Activated naive CD4-positive, alpha-beta T cell treated with anti-CD3 and anti-CD28 coated beads, Interleukin-2, amount 50 U/mL, for 24 hours (primary cell): Measurements from ENCODE around the gene MCTP1.

Experiments
- H3K27ac Mint-ChIP-seq: one replicate; pipeline ENCODE4 v1.8.0; 2021; ENCODE audit warnings: mild to moderate bottlenecking, mixed read lengths
- H3K27me3 Mint-ChIP-seq: one replicate; pipeline ENCODE4 v1.8.0; 2021; ENCODE audit warnings: mixed read lengths
- H3K36me3 Mint-ChIP-seq: one replicate; pipeline ENCODE4 v1.8.0; 2021; ENCODE audit warnings: mixed read lengths
- H3K4me1 Mint-ChIP-seq: one replicate; pipeline ENCODE4 v1.8.0; 2021; ENCODE audit warnings: mixed read lengths
- H3K4me3 Mint-ChIP-seq: one replicate; pipeline ENCODE4 v1.8.0; 2021; ENCODE audit warnings: mild to moderate bottlenecking, mixed read lengths
- H3K9me3 Mint-ChIP-seq: one replicate; pipeline ENCODE4 v1.8.0; 2021; ENCODE audit warnings: mixed read lengths

MCTP1 gene

DNA sequence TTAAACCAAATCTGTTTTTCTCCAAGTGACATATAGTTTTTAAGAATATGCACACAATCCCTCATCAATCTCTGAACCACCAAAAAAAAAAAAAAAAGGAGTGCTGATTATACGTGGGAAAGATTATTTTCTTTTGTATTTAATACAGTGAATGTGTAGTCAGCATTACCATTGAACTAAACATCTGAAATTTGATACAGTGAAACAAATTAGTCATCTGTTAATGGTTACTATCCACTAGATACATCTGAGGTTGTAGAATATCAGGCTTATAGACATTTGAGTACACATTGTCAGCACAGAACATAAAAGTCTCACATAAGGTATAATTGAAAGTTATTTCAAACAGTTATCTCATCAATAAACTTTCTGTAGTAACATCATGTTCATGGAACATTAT, 579.5 kb downstream of the MCTP1 start:
- Mint-ChIP-seq H3K4me3 (no peak overlapping the region), H3K4me1 (no peaks in the 10 kb centered on the region), H3K9me3 (no peaks in the 10 kb centered on the region), H3K36me3 (peaks cover 7% of the 10 kb centered on the region), H3K27me3 (no peaks in the 10 kb centered on the region), H3K27ac (no peak overlapping the region)

DNA sequence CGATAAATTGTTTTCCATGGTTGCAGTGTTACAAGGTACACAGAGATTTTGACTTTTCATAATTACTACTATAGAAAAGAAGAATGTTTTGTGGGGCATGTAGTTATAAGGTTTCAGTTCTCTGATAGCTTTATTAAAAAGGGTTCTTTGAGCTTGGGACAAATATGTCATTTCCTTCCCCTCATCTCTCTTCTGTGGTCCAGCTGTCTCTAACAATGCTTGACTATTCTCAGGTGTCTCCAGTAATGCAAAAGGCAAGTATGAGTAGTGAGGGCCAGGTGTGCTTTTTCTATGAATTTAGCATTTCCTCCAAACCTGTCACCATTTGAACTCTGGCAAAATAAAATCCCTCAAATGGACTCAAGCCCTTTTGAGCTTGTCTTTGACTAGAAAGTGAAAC, 582.2 kb downstream of the MCTP1 start:
- Mint-ChIP-seq H3K4me3 (no peak overlapping the region), H3K36me3 (no peaks in the 10 kb centered on the region), H3K27ac (no peak overlapping the region), H3K4me1 (no peaks in the 10 kb centered on the region), H3K9me3 (no peaks in the 10 kb centered on the region), H3K27me3 (no peaks in the 10 kb centered on the region)

DNA sequence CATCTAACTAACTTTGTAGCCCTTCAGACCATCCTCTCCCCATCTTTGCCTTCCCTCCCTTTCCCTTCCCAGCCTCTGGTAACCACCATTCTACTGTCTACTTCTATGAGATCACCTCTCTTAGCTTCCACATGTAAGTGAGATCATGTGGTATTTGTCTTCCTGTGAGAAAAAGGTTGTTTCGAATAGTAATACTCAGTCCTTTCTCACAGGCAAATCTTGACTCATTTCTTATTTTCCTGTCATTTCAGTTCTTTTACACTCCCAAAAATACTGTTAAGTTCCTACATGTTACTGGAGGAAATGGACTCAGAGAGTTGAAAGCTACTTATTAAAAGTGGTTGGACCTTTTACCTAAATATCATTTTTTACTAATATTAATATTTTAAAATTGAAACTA, 584.3 kb downstream of the MCTP1 start:
- no peaks in the 10 kb centered on the region for H3K4me1 Mint-ChIP-seq
- no peaks in the 10 kb centered on the region for H3K27me3 Mint-ChIP-seq
- H3K4me3 Mint-ChIP-seq, result no peak overlapping the region
- no peaks in the 10 kb centered on the region for H3K9me3 Mint-ChIP-seq
- H3K36me3 Mint-ChIP-seq, result no peaks in the 10 kb centered on the region
- no peak overlapping the region for H3K27ac Mint-ChIP-seq

DNA sequence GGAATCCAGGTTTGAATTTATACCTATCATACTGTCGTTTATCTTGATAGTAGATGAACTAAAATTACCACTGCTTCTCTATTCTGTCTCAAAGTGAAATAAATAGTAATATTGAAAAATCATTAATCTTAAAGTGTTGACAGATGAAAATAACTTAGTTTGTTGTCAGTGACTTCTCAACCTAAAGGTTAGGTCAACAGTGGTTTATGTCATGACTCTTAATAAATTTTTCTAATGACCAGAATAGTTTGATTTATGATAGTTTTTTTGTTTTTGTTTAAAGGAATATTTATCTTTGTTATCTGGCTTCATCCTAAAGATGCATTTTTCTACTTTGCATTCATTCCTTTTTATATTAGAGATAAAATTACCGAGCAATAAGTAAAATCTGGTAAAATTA, 585.3 kb downstream of the MCTP1 start:
- no peaks in the 10 kb centered on the region for H3K27me3 Mint-ChIP-seq
- no peak overlapping the region for H3K27ac Mint-ChIP-seq
- peaks cover 2% of the 10 kb centered on the region for H3K36me3 Mint-ChIP-seq
- no peaks in the 10 kb centered on the region for H3K9me3 Mint-ChIP-seq
- H3K4me3 Mint-ChIP-seq, result no peak overlapping the region
- no peaks in the 10 kb centered on the region for H3K4me1 Mint-ChIP-seq

DNA sequence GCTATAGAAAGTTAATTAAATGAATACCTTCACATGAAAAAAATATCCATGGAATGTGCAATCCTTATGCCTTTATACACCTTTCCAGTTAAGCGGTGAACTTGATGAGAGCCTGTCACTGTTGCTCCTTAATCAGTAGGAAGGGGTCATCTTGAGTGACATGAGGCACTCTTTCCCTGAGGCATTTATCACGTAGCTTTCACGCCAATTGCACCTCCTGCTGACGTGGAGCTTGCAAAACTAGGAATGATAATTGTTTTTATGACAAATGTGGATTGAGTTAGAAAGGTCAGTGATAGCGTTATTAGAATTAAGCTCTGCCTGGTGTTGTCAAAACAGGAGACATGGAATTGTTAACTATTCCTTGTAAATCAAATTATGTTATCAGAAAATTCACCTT, 586.7 kb downstream of the MCTP1 start:
- Mint-ChIP-seq H3K27me3 (no peaks in the 10 kb centered on the region), H3K4me3 (no peak overlapping the region), H3K9me3 (no peaks in the 10 kb centered on the region), H3K27ac (no peak overlapping the region), H3K36me3 (peaks cover 2% of the 10 kb centered on the region), H3K4me1 (peaks cover 2% of the 10 kb centered on the region)

DNA sequence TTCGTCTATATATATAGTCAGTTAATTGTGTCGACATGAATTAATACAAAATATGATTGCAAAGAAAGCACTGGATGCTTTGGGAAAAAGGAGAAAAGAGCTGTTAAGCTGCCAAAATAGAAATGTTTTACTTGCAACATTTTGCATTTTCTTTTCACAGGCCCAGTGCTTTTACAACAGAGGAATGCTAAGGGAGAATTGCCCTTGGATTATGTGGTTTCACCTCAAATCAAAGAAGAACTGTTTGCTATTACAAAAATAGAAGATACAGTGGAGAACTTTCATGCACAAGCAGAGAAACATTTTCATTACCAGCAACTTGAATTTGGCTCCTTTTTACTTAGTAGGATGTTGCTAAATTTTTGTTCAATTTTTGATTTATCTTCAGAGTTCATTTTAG, 590.2 kb downstream of the MCTP1 start:
- Mint-ChIP-seq H3K36me3 (peaks cover 4% of the 10 kb centered on the region), H3K27me3 (no peaks in the 10 kb centered on the region), H3K27ac (no peak overlapping the region), H3K4me3 (no peak overlapping the region), H3K4me1 (peaks cover 3% of the 10 kb centered on the region), H3K9me3 (no peaks in the 10 kb centered on the region)

DNA sequence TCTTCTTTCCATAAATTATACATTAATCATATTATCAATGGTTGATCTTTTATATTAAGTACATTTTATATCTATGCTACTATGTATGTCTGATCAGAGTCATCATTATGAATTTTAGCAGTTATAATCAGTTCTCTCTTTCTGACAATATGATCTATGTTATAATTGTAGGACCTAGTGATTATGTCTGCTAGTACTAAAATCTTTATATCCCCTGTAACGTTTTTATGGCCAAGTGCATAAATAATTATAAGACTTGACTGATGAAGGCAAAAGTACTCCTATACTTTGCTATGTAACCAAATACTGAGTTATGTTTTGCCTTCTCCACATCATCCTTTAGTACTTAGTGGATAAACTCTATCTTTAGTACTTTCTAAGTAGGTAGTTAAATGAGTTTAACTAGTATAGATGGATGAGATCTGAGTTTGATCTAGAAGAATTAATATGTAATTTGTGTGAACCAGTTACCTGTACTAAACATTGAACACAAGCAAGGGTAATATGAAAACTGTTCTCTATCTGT, 591.0 kb downstream of the MCTP1 start:
- Mint-ChIP-seq H3K36me3 (peaks cover 7% of the 10 kb centered on the region), H3K27ac (no peak overlapping the region), H3K27me3 (no peaks in the 10 kb centered on the region), H3K9me3 (no peaks in the 10 kb centered on the region), H3K4me1 (peaks cover 3% of the 10 kb centered on the region), H3K4me3 (no peak overlapping the region)

DNA sequence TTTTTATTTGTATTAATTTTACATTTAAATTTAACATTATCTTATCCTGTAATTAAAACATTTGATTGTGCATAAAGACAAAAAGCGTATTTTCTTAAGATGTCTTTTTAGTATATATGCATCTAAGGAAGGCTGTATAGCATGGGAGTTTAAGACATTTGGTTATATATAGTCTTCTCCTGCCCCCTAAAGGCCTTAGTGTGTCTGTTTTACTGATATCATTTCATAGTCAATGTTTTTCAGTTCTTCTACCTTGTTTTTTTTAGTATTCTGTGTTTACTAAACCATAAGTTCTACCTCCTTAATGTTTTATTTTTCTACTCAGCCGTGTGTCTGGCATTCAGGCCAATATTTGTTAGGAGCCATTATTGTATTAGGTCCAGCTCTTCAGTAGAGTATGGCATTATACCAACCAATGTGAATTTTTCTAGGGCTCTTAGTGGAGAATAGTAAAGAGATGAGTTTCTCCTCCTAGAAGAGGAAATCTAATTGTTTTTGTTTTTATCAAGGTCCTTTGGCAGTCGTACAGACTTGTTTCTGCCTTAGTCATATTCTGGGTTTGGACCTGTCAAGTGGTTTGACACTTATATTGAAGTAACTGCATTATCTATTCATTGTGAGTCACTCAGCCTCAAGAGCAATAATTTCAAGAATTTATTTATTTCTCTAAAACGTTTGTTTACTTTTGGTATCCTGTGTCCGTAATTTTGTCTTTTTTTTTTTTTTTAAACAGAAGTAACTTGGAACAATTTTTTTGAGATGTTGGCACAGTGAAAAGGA, 591.7 kb downstream of the MCTP1 start:
- H3K9me3 Mint-ChIP-seq, result no peaks in the 10 kb centered on the region
- peaks cover 3% of the 10 kb centered on the region for H3K4me1 Mint-ChIP-seq
- no peak overlapping the region for H3K4me3 Mint-ChIP-seq
- peaks cover 8% of the 10 kb centered on the region for H3K36me3 Mint-ChIP-seq
- H3K27me3 Mint-ChIP-seq, result no peaks in the 10 kb centered on the region
- H3K27ac Mint-ChIP-seq, result no peak overlapping the region

DNA sequence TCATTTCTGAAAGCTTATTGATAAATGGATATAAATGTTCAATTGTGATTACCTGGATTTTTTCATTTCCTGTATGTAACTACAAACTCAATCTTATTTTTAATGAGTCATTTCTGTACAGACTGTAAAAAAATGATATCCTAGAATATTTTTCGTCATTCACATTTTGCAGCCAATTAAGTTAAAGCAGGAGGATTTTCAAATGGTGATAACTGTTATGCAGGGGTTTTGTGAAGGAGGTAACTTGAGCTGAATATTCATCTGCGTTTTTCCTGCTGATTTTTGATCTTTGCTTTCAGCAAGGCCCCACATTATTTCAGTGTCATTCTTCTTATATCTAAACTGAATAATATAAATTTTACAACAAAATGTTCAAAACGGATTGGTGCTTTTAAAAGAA, 592.3 kb downstream of the MCTP1 start:
- Mint-ChIP-seq H3K4me3 (no peak overlapping the region), H3K36me3 (peaks cover 8% of the 10 kb centered on the region), H3K27ac (no peak overlapping the region), H3K9me3 (no peaks in the 10 kb centered on the region), H3K27me3 (no peaks in the 10 kb centered on the region), H3K4me1 (peaks cover 3% of the 10 kb centered on the region)

DNA sequence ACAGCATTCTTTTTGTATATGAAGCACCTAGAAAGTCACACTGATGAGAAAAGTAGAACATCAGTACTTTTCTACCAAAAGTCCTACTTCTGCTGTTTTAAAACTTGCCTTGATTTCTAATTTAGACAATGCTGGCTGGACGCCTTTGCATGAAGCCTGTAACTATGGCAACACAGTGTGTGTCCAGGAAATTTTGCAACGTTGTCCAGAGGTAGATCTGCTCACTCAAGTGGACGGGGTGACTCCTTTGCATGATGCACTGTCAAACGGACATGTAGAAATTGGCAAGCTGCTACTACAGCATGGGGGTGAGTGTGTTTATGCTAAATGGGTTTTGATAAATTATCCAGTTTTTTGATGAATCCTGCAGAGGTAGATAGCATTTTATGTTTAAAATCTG, 592.9 kb downstream of the MCTP1 start:
- no peaks in the 10 kb centered on the region for H3K9me3 Mint-ChIP-seq
- H3K4me3 Mint-ChIP-seq, result no peak overlapping the region
- no peaks in the 10 kb centered on the region for H3K27me3 Mint-ChIP-seq
- H3K36me3 Mint-ChIP-seq, result peaks cover 8% of the 10 kb centered on the region
- H3K27ac Mint-ChIP-seq, result no peak overlapping the region
- peaks cover 3% of the 10 kb centered on the region for H3K4me1 Mint-ChIP-seq

DNA sequence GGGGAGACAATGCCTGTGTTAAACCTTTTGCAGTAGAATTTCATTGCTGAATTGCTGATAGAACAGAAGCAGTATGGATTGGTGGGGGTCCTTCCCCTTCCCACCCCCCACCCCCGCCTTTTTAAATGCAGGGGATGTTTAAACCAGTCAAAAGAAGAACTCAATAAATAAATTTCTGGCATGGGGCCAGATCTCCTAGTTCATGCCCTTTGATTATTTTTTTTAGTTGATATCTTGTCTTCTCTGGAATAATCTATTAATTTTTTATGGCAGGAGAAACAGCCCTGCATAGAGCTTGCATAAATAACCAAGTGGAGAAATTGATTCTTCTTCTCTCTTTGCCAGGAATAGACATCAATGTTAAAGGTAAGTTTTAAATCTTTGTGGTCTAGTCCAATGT, 593.6 kb downstream of the MCTP1 start:
- H3K36me3 Mint-ChIP-seq, result peaks cover 8% of the 10 kb centered on the region
- no peak overlapping the region for H3K4me3 Mint-ChIP-seq
- no peaks in the 10 kb centered on the region for H3K27me3 Mint-ChIP-seq
- no peak overlapping the region for H3K27ac Mint-ChIP-seq
- peaks cover 3% of the 10 kb centered on the region for H3K4me1 Mint-ChIP-seq
- H3K9me3 Mint-ChIP-seq, result no peaks in the 10 kb centered on the region

DNA sequence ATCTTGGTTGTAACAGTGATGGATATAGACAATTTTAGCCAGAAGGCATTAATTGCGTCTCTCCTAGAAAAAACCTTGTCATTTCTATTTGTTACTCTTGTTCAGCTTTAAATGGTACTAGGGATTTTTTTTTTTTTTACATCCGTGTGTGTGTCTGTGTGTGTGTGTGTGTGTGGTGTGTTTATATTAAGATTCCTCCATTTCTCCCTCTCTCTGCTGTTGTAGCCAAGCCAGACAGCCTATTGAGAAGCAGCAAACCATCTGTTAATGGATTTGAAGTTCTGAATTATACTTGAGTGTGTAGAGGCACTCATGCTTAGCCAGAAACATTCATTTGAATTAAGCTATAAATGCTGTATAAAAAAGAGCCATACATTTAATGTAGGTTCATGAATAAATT, 594.1 kb downstream of the MCTP1 start:
- peaks cover 3% of the 10 kb centered on the region for H3K4me1 Mint-ChIP-seq
- peaks cover 11% of the 10 kb centered on the region for H3K36me3 Mint-ChIP-seq
- no peak overlapping the region for H3K4me3 Mint-ChIP-seq
- no peaks in the 10 kb centered on the region for H3K9me3 Mint-ChIP-seq
- no peak overlapping the region for H3K27ac Mint-ChIP-seq
- H3K27me3 Mint-ChIP-seq, result no peaks in the 10 kb centered on the region

DNA sequence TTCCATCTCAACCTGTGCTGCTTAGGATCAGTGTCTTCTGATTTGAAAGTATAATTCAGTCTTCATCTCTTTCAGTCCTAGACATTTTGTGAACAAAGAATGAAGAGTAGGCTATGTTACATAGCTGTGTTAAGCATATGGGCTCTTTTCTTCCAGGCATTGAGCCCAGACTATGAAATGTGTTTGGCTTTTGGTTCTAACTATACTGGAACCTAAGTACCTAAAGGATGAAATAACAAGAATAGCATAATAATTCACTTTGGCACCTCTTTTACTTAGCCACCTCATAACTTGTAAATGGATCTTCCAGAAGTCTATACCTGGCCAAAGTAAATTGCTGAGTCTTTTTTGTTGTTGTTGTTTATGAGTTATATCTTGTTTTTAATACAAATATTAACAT, 595.0 kb downstream of the MCTP1 start:
- Mint-ChIP-seq H3K27me3 (no peaks in the 10 kb centered on the region), H3K36me3 (peaks cover 11% of the 10 kb centered on the region), H3K4me3 (no peak overlapping the region), H3K9me3 (no peaks in the 10 kb centered on the region), H3K27ac (no peak overlapping the region), H3K4me1 (peaks cover 3% of the 10 kb centered on the region)

DNA sequence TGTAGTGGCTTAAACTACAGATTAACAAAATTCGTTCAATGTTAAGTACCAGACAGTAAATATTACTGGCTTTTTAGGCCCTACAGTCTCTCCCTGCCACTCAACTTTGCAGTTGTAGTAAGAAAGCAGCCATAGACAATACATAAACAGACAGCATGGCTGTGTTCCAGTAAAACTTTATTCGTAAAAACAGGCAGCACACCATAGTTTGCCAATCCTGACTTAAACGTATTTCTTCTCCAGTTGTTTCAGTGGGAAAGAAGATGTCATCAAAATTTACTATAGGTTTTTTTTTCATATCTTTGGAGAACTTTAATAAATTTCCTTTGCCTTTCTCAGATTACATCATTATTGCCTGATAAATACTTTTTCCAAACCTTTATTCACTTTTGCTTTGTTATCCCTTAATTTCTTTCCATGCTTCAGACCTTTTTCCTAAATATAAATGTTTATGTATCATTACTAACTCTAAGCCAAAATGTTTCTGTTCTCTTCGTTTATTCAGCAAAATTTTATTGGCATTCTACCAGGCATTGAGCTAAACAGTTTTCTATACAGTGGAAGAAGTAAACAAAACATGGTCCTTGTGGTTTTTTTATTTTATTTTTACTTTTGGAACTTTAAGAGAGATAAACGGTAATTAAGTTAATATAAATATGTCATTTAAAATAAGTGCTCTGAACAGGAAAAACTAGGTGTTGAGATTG, 601.9 kb downstream of the MCTP1 start:
- Mint-ChIP-seq H3K36me3 (peaks cover 12% of the 10 kb centered on the region), H3K9me3 (no peaks in the 10 kb centered on the region), H3K27me3 (no peaks in the 10 kb centered on the region), H3K4me1 (no peaks in the 10 kb centered on the region), H3K4me3 (no peak overlapping the region), H3K27ac (no peak overlapping the region)

DNA sequence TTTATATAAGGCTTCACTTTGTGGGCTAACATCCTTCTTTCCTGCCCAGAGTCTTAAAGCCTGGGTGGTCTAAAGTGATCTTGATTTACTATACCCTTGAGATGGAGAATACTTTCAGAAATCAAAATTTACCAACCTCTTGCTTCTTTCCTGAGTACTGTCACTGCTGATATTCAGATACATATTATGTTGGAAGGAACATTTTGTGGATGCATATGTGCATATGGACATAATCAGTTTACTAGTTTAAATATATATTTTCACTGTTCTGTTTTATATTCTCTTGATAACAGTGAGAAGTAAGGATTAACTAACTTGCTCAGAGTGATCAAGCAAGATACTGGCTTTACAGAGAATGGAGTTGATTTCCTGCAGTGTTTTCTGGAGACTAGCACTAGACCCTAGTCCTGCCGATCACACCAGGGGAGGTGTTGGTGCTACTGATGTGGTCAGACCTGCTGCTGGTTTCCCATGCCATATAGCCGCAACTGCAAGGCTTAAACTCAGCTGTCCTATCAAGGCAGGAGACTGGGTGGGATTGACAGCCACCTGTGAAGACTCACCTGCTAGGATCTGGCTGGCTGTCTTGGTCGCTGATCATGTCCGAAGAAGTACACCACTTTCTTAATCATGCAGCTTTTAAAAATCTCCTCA, 608.8 kb downstream of the MCTP1 start:
- H3K27me3 Mint-ChIP-seq, result no peaks in the 10 kb centered on the region
- H3K36me3 Mint-ChIP-seq, result peaks cover 14% of the 10 kb centered on the region
- H3K27ac Mint-ChIP-seq, result no peak overlapping the region
- H3K4me1 Mint-ChIP-seq, result no peaks in the 10 kb centered on the region
- H3K9me3 Mint-ChIP-seq, result no peaks in the 10 kb centered on the region
- H3K4me3 Mint-ChIP-seq, result no peak overlapping the region
